SU-DHL-6 (cell line): ENCODE results near the gene ABHD2.

ENCODE experiments used
- H2AFZ ChIP-seq: fragments of 200-600 bp; sonication (generic); 2 replicates; pipeline ENCODE4 v1.6.1; 2014; ENCODE audit warnings: low read depth, mild to moderate bottlenecking, moderate library complexity, mixed read lengths, antibody characterized with exemption, low read length; ENCODE audit not compliant: severe bottlenecking
- H3F3A ChIP-seq: fragments of 200-600 bp; shearing (Covaris generic); 2 replicates; pipeline ENCODE4 v1.6.0; 2016; ENCODE audit warnings: antibody characterized with exemption, mild to moderate bottlenecking; ENCODE audit not compliant: insufficient read depth
- H3K27ac ChIP-seq: fragments of 200-600 bp; sonication (generic); 2 replicates; pipeline ENCODE4 v1.5.1; 2016; ENCODE audit warnings: low read depth, mild to moderate bottlenecking, low read length, moderate library complexity, mixed read lengths
- H3K27me3 ChIP-seq: fragments of 200-600 bp; sonication (generic), shearing (Covaris generic); 2 replicates; pipeline ENCODE4 v1.6.0; 2014; ENCODE audit warnings: mild to moderate bottlenecking, low read length
- H3K36me3 ChIP-seq: fragments of 200-600 bp; sonication (generic); 2 replicates; pipeline ENCODE4 v1.6.1; 2014; ENCODE audit warnings: mild to moderate bottlenecking, low read length, mixed read lengths
- H3K4me2 ChIP-seq: fragments of 300-600, 200-600 bp; shearing (Covaris generic), sonication (generic); 2 replicates; pipeline ENCODE4 v1.6.0; 2014; ENCODE audit warnings: low read length, low read depth, mild to moderate bottlenecking; ENCODE audit not compliant: poor library complexity, severe bottlenecking
- H3K4me3 ChIP-seq: fragments of 200-600 bp; sonication (generic); 2 replicates; pipeline ENCODE4 v1.5.1; 2014; ENCODE audit warnings: antibody characterized with exemption, low read length, mild to moderate bottlenecking, mixed read lengths; ENCODE audit not compliant: insufficient read depth, poor library complexity, severe bottlenecking
- H3K79me2 ChIP-seq: fragments of 200-600 bp; sonication (generic); 2 replicates; pipeline ENCODE4 v1.6.1; 2014; ENCODE audit warnings: mild to moderate bottlenecking, low read length, moderate library complexity; ENCODE audit not compliant: insufficient read depth
- H3K9ac ChIP-seq: fragments of 200-600 bp; sonication (generic); 2 replicates; pipeline ENCODE4 v1.7.0; 2014; ENCODE audit warnings: mild to moderate bottlenecking, low read length
- H3K9me2 ChIP-seq: fragments of 200-600 bp; sonication (generic); replicated peaks from 2 replicates; pipeline ENCODE4 v1.6.1; 2014; ENCODE audit warnings: low read length; ENCODE audit not compliant: insufficient read depth
- H3K9me3 ChIP-seq: fragments of 200-600 bp; sonication (generic); 2 replicates; pipeline ENCODE4 v1.6.1; 2014; ENCODE audit warnings: low read length, mixed read lengths; ENCODE audit not compliant: insufficient read depth
- H4K20me1 ChIP-seq: fragments of 200-600 bp; sonication (generic); 2 replicates; pipeline ENCODE4 v1.6.1; 2014; ENCODE audit warnings: low read depth, mild to moderate bottlenecking, antibody characterized with exemption, low read length, moderate library complexity, mixed read lengths
- CTCF ChIP-seq: fragments of 200-600 bp; sonication (generic); IDR thresholded peaks from one replicate; pipeline ENCODE4 v1.5.1; 2017; ENCODE audit warnings: antibody characterized with exemption, mild to moderate bottlenecking, low read length, moderate library complexity; ENCODE audit not compliant: insufficient read depth, poor library complexity, severe bottlenecking
- EZH2phosphoT487 ChIP-seq: fragments of 200-600 bp; sonication (generic), shearing (Covaris generic); conservative IDR thresholded peaks from 2 replicates; pipeline ENCODE4 v1.6.1; 2018; ENCODE audit warnings: mild to moderate bottlenecking, antibody characterized with exemption, low read length, moderate library complexity, mixed read lengths

ABHD2 gene

GRCh38 chr15:89075101-89075640 is 13.1 kb upstream of the ABHD2 start:
- Histone ChIP-seq H4K20me1 (no peaks in the 10 kb centered on the region), H3K4me3 (no peak overlapping the region), H3K27ac (no peak overlapping the region), H3K4me2 (no peak overlapping the region), H3K9me3 (no peaks in the 10 kb centered on the region), H3K9me2 (no peaks in the 10 kb centered on the region), H2AFZ (no peak overlapping the region), H3K27me3 (no peaks in the 10 kb centered on the region), H3K9ac (no peak overlapping the region), H3K79me2 (no peaks in the 10 kb centered on the region), H3K36me3 (no peaks in the 10 kb centered on the region), H3F3A (no peaks in the 10 kb centered on the region)
- no peak for TF ChIP-seq EZH2phosphoT487
- no peak for TF ChIP-seq CTCF

- Histone ChIP-seq H3K79me2 (no peaks in the 10 kb centered on the region), H3K27me3 (no peaks in the 10 kb centered on the region), H3K9me2 (no peaks in the 10 kb centered on the region), H3K9ac (no peak overlapping the region), H3K4me3 (no peak overlapping the region), H3K4me2 (no peak overlapping the region), H3K36me3 (no peaks in the 10 kb centered on the region), H3K27ac (no peak overlapping the region), H4K20me1 (no peaks in the 10 kb centered on the region), H3F3A (no peaks in the 10 kb centered on the region), H3K9me3 (no peaks in the 10 kb centered on the region), H2AFZ (no peak overlapping the region)
- TF ChIP-seq EZH2phosphoT487, result no peak
These were observed 12.4 kb upstream of the ABHD2 start for GRCh38 chr15:89075846-89076245.

- no peak overlapping the region for H3K4me3 ChIP-seq
- no peaks in the 10 kb centered on the region for H3K27me3 ChIP-seq
- no peak overlapping the region for H3K4me2 ChIP-seq
- H3K9me2 ChIP-seq, result no peaks in the 10 kb centered on the region
- no peaks in the 10 kb centered on the region for H3K79me2 ChIP-seq
- no peaks in the 10 kb centered on the region for H4K20me1 ChIP-seq
- H2AFZ ChIP-seq, result no peak overlapping the region
- no peak for TF ChIP-seq CTCF
- no peak for TF ChIP-seq EZH2phosphoT487
- no peaks in the 10 kb centered on the region for H3K36me3 ChIP-seq
- H3K9ac ChIP-seq, result no peak overlapping the region
- no peaks in the 10 kb centered on the region for H3K9me3 ChIP-seq
- H3K27ac ChIP-seq, result no peak overlapping the region
- no peaks in the 10 kb centered on the region for H3F3A ChIP-seq
These were observed 10.5 kb upstream of the ABHD2 start for GRCh38 chr15:89077750-89078149.

GRCh38 chr15:89078851-89079810 is 9.1 kb upstream of the ABHD2 start:
- Histone ChIP-seq H3K9me3 (no peaks in the 10 kb centered on the region), H3K36me3 (no peaks in the 10 kb centered on the region), H4K20me1 (no peaks in the 10 kb centered on the region), H3F3A (no peaks in the 10 kb centered on the region), H3K79me2 (no peaks in the 10 kb centered on the region), H3K4me3 (no peak overlapping the region), H3K9ac (no peak overlapping the region), H3K9me2 (no peaks in the 10 kb centered on the region), H3K4me2 (no peak overlapping the region), H3K27me3 (no peaks in the 10 kb centered on the region), H3K27ac (no peak overlapping the region), H2AFZ (no peak overlapping the region)
- TF ChIP-seq CTCF, result no peak
- TF ChIP-seq EZH2phosphoT487, result no peak
